GM21619 (cell line): Measurements from ENCODE around the gene MSH6.

Experiments
- ATAC-seq: cut with Tn5 transposase; IDR thresholded peaks from one replicate; pipeline ENCODE4 v1.9.1; 2021; ENCODE audit not compliant: unreplicated experiment

MSH6 gene

GRCh38 chr2:47782671-47783485 lies at the start of gene MSH6:
Gene MSH6, plus strand, starts transcription at chr2:47783145. Its CDS starts 89 bp downstream, at chr2:47783234.
- ATAC-seq = peak; percentile 80

- no peak for ATAC-seq
These were observed 47.6 kb upstream of the MSH6 start for GRCh38 chr2:47735136-47735869.

- ATAC-seq = no peak
These were observed 47.0 kb upstream of the MSH6 start for GRCh38 chr2:47735912-47736311.

GRCh38 chr2:47737191-47737975 lies 45.6 kb upstream of the MSH6 start:
- no peak for ATAC-seq

GRCh38 chr2:47738331-47738730 lies 44.6 kb upstream of the MSH6 start:
- no peak for ATAC-seq

GRCh38 chr2:47741101-47741500 lies 41.8 kb upstream of the MSH6 start:
- no peak for ATAC-seq

- no peak for ATAC-seq
These were observed 41.3 kb upstream of the MSH6 start for GRCh38 chr2:47741637-47742036.

GRCh38 chr2:47744074-47744473 lies 38.9 kb upstream of the MSH6 start:
- ATAC-seq = no peak

- ATAC-seq = no peak
These were observed 35.1 kb upstream of the MSH6 start for GRCh38 chr2:47747878-47748277.

- ATAC-seq = peak; percentile 31
These were observed 31.0 kb upstream of the MSH6 start for GRCh38 chr2:47751856-47752414.

- ATAC-seq = no peak
These were observed 15.5 kb upstream of the MSH6 start for GRCh38 chr2:47767497-47767844.

- peak; percentile 67 for ATAC-seq
These were observed 14.9 kb upstream of the MSH6 start for GRCh38 chr2:47767880-47768609.

- ATAC-seq = no peak
These were observed 13.6 kb upstream of the MSH6 start for GRCh38 chr2:47769318-47769717.

GRCh38 chr2:47771211-47771610 lies 11.7 kb upstream of the MSH6 start:
- ATAC-seq = no peak

- ATAC-seq = no peak
These were observed 10.6 kb upstream of the MSH6 start for GRCh38 chr2:47772343-47772742.

- ATAC-seq = no peak
These were observed 8.4 kb upstream of the MSH6 start for GRCh38 chr2:47774567-47774966.

- ATAC-seq = no peak
These were observed 5.5 kb upstream of the MSH6 start for GRCh38 chr2:47777277-47777937.

GRCh38 chr2:47778698-47779425 lies 4.1 kb upstream of the MSH6 start:
- ATAC-seq = no peak

- no peak for ATAC-seq
These were observed 3.5 kb upstream of the MSH6 start for GRCh38 chr2:47779426-47779790.

- no peak for ATAC-seq
These were observed 619 bp upstream of the MSH6 start for GRCh38 chr2:47782381-47782670.
